GM12878 (cell line): Measurements from ENCODE around the gene TMEM161A. TPM values are rescaled to one million over a fixed set of nuclear protein-coding genes. Genes with fewer than 3 reads are reported as not detected.

Experiments used
- ATAC-seq: fragments of 200-7000 bp; cut with Tn5 transposase; 3 replicates; pipeline ENCODE4 v1.9.1; 2020; ENCODE audit warnings: mild to moderate bottlenecking, moderate library complexity
- BruUV-seq: library from RNA; stranded (reverse); fragments of 400-500 nt; replicated peaks from 2 replicates; lab custom pipeline; 2021; lab: Mats Ljungman, UMichigan
- CTCF ChIA-PET: fragments of 300-600 bp; sonication (Branson Sonifier 250); formaldehyde crosslinking; extraction: SDS; loops from one replicate; lab custom pipeline; 2021; ENCODE audit warnings: inconsistent platforms; lab: Yijun Ruan, JAX
- POLR2A ChIA-PET: fragments of 350-600 bp; formaldehyde crosslinking; extraction: SDS; loops from one replicate; lab custom pipeline; 2021; ENCODE audit warnings: inconsistent platforms; lab: Charles Lee
- RAD21 ChIA-PET: fragments of 300-600 bp; sonication (Branson Sonifier 250); formaldehyde crosslinking; loops from one replicate; lab custom pipeline; 2023; ENCODE audit warnings: antibody characterized with exemption; ENCODE audit not compliant: unreplicated experiment; lab: Charles Lee
- SMC1A ChIA-PET: fragments of 300-600 bp; sonication (Branson Sonifier 250); formaldehyde crosslinking; loops from one replicate; lab custom pipeline; 2023; ENCODE audit not compliant: unreplicated experiment, uncharacterized antibody; lab: Charles Lee
- DNase-seq: peaks from one replicate; pipeline ENCODE4 v3.0.0-alpha.2; 2011; ENCODE audit warnings: low read depth, low spot score
- FAIRE-seq: peaks from 3 replicates; lab custom pipeline; 2011; peaks lifted over from hg19 to GRCh38; lab: Jason Lieb, UNC
- H2AFZ ChIP-seq: 2 replicates; pipeline ENCODE4 v1.6.0; 2011; ENCODE audit warnings: low read depth, low read length, control low read depth; ENCODE audit not compliant: control insufficient read depth
- H3K27ac ChIP-seq: 2 replicates; pipeline ENCODE4 v1.5.1; 2011; ENCODE audit warnings: control low read depth; ENCODE audit not compliant: control insufficient read depth, insufficient read depth
- H3K27me3 ChIP-seq, 2 experiments: replicated peaks in 1 of 2; 2 replicates each; pipeline versions ENCODE4 v1.6.0 to v1.6.1; 2011; ENCODE audit warnings: low read length in 1 of 2; ENCODE audit not compliant: control insufficient read depth in 2 of 2, insufficient read depth in 2 of 2
- H3K36me3 ChIP-seq, 2 experiments: 2 replicates each; pipeline ENCODE4 v1.5.1; 2011; ENCODE audit warnings: low read length in 1 of 2; ENCODE audit not compliant: control insufficient read depth in 2 of 2, insufficient read depth in 2 of 2
- H3K4me1 ChIP-seq: 2 replicates; pipeline ENCODE4 v1.6.1; 2011; ENCODE audit warnings: mild to moderate bottlenecking, low read length, moderate library complexity, mixed read lengths; ENCODE audit not compliant: control insufficient read depth, insufficient read depth
- H3K4me2 ChIP-seq: 2 replicates; pipeline ENCODE4 v1.6.0; 2011; ENCODE audit warnings: control low read depth; ENCODE audit not compliant: control insufficient read depth, insufficient read depth
- H3K4me3 ChIP-seq: fragments of 200-600 bp; sonication (generic); 2 replicates; pipeline ENCODE4 v1.5.1; 2016
- H3K79me2 ChIP-seq: 2 replicates; pipeline ENCODE4 v1.6.0; 2011; ENCODE audit warnings: low read length; ENCODE audit not compliant: control insufficient read depth, insufficient read depth
- H3K9ac ChIP-seq: 2 replicates; pipeline ENCODE4 v1.8.0; 2011; ENCODE audit warnings: low read length, control low read depth, mixed read lengths; ENCODE audit not compliant: control insufficient read depth, insufficient read depth
- H3K9me3 ChIP-seq: replicated peaks from 3 replicates; pipeline ENCODE4 v1.5.1; 2011; ENCODE audit warnings: mild to moderate bottlenecking, low read length; ENCODE audit not compliant: control insufficient read depth, insufficient read depth
- H4K20me1 ChIP-seq: 2 replicates; pipeline ENCODE4 v1.6.0; 2011; ENCODE audit not compliant: control insufficient read depth, insufficient read depth
- ATF7 ChIP-seq: fragments of 450-650 bp; IDR thresholded peaks from 2 replicates; pipeline ENCODE4 v1.6.1; 2016; ENCODE audit warnings: low read depth, mild to moderate bottlenecking
- BCL11A ChIP-seq: IDR thresholded peaks from 2 replicates; pipeline ENCODE4 v1.6.1; 2011; ENCODE audit warnings: low read depth, low read length
- CBX5 ChIP-seq: sonication (generic); IDR thresholded peaks from 2 replicates; pipeline ENCODE4 v1.6.1; 2016; ENCODE audit warnings: low read depth, moderate library complexity, mild to moderate bottlenecking, inconsistent platforms
- CHD4 ChIP-seq: fragments of 200-600 bp; sonication (generic); IDR thresholded peaks from 2 replicates; pipeline ENCODE4 v1.6.1; 2016; ENCODE audit warnings: mild to moderate bottlenecking
- CREM ChIP-seq: IDR thresholded peaks from 2 replicates; pipeline ENCODE4 v1.6.1; 2014; ENCODE audit warnings: antibody characterized with exemption, low read depth
- EED ChIP-seq: sonication (generic); IDR thresholded peaks from 2 replicates; pipeline ENCODE4 v1.6.1; 2016; ENCODE audit warnings: antibody characterized with exemption, low read depth
- EGR1 ChIP-seq, 2 experiments: IDR thresholded peaks; 1 replicate in 1 of 2; 2 replicates in 1 of 2; pipeline ENCODE4 v1.6.1; 2011 to 2012; ENCODE audit warnings: low read depth in 2 of 2, low read length in 2 of 2, borderline replicate concordance in 1 of 2, mild to moderate bottlenecking in 1 of 2, moderate library complexity in 1 of 2
- FOXK2 ChIP-seq: fragments of 450-650 bp; IDR thresholded peaks from 2 replicates; pipeline ENCODE4 v1.6.1; 2017; ENCODE audit warnings: mild to moderate bottlenecking, moderate library complexity
- FOXM1 ChIP-seq: IDR thresholded peaks from 2 replicates; pipeline ENCODE4 v1.6.1; 2012; ENCODE audit warnings: low read depth, mild to moderate bottlenecking, inconsistent platforms, low read length, moderate library complexity
- HDGF ChIP-seq: fragments of 450-650 bp; IDR thresholded peaks from 2 replicates; pipeline ENCODE4 v1.6.1; 2016; ENCODE audit warnings: antibody characterized with exemption
- MEF2A ChIP-seq: IDR thresholded peaks from 2 replicates; pipeline ENCODE4 v1.6.1; 2011; ENCODE audit warnings: low read depth, mild to moderate bottlenecking, low read length, moderate library complexity; ENCODE audit not compliant: insufficient read depth
- MYC ChIP-seq: IDR thresholded peaks from 2 replicates; pipeline ENCODE4 v1.6.1; 2011; ENCODE audit warnings: mild to moderate bottlenecking, low read length, moderate library complexity, inconsistent platforms; ENCODE audit not compliant: insufficient read depth, insufficient replicate concordance, insufficient read length, severe bottlenecking
- NRF1 ChIP-seq: conservative IDR thresholded peaks from 2 replicates; pipeline ENCODE4 v1.6.1; 2011; ENCODE audit warnings: mild to moderate bottlenecking, low read depth, low read length, improper control_type of control experiment
- PAX5 ChIP-seq: IDR thresholded peaks from 2 replicates; pipeline ENCODE4 v1.6.1; 2011; ENCODE audit warnings: low read depth, low read length, borderline replicate concordance
- PML ChIP-seq: IDR thresholded peaks from 2 replicates; pipeline ENCODE4 v1.6.1; 2012; ENCODE audit warnings: low read length, inconsistent platforms
- RELB ChIP-seq: fragments of 450-650 bp; IDR thresholded peaks from 2 replicates; pipeline ENCODE4 v1.6.1; 2017; ENCODE audit warnings: low read depth, mild to moderate bottlenecking, moderate library complexity
- TAF1 ChIP-seq: IDR thresholded peaks from 2 replicates; pipeline ENCODE4 v1.6.1; 2011; ENCODE audit warnings: mild to moderate bottlenecking, low read depth, low read length, borderline replicate concordance
- TCF7 ChIP-seq: IDR thresholded peaks from 2 replicates; pipeline ENCODE4 v1.6.1; 2014; ENCODE audit warnings: antibody characterized with exemption, borderline replicate concordance
- WGBS: methylation state at CpG from one replicate; pipeline ENCODE4 v1.1.6; 2016; ENCODE audit warnings: low lambda C conversion rate; ENCODE audit not compliant: insufficient replicate concordance, insufficient coverage; ENCODE audit errors: missing lambda C conversion rate; 5-methylcytosine and 5-hydroxymethylcytosine counted together
- in situ Hi-C: fragments of 300-500 bp; cut with MboI; formaldehyde crosslinking; loops from 9 replicates; pipeline ENCODE4 v1.14.3; 2018; ENCODE audit warnings: mixed read lengths
- intact Hi-C: fragments of 100-400 bp; cut with micrococcal nuclease; formaldehyde crosslinking; loops from one replicate; pipeline ENCODE4 v1.14.2; 2022; ENCODE audit not compliant: unreplicated experiment
- polyA plus RNA-seq, 11 experiments: library from polyadenylated mRNA; depleted of rRNA in 4 of 11; unstranded in 6 of 11; stranded (reverse) in 5 of 11; fragments of >200 nt; fragmentation: Nextera tagmentation in 4 of 11; fragmentation: Illumina TruSeq in 1 of 11; extraction: Ambion mirVana in 4 of 11; extraction: Trizol in 1 of 11; gene quantifications; 1 replicate in 1 of 11; 2 replicates in 10 of 11; pipeline versions ENCODE4 v1.2.1 to v1.2.3, GENCODE V29; 2011 to 2016; ENCODE audit warnings: inconsistent platforms in 2 of 11, missing spikeins in 2 of 11, low read depth in 1 of 11
- total RNA-seq, 4 experiments: library from RNA; depleted of rRNA in 3 of 4; stranded (reverse); fragments of >200 nt in 3 of 4; fragmentation: Illumina TruSeq in 1 of 4; extraction: Trizol in 1 of 4; gene quantifications; 2 replicates each; pipeline versions ENCODE4 v1.2.1 to v1.2.3, GENCODE V29; 2013 to 2021

Gene TMEM161A
- total and polyA plus RNA-seq, 10 of the 15 experiments (the other 5 are each of a cell fraction or from before 2014, with no cell fraction given) = 1.1 to 37.1 (median 19.0) TPM

GRCh38 chr19:19146865-19147264 is 8.6 kb upstream of the TMEM161A start:
- Histone ChIP-seq H3K4me2 (no peak overlapping the region), H3K79me2 (no peaks in the 10 kb centered on the region), H3K4me1 (peaks cover 10% of the 10 kb centered on the region), H3K27ac (no peak overlapping the region), H3K4me3 (no peak overlapping the region), H3K9ac (no peak overlapping the region), H3K27me3 (no peaks in the 10 kb centered on the region), H4K20me1 (no peaks in the 10 kb centered on the region), H3K36me3 (peaks cover 6 to 8% of the 10 kb centered on the region in 2 experiments; a peak in 3 of 4 replicates), H3K9me3 (no peaks in the 10 kb centered on the region), H2AFZ (no peak overlapping the region)
- ATAC-seq = no peak
- no TSS peak for BruUV-seq
- no peak for FAIRE-seq
- 94% methylated on average over 7 of the region's 7 CpGs for WGBS
- in situ Hi-C loops (loop anchor here (10.0 kb wide), 1 partner anchor 348 kb away; no protein-coding TSS in a partner anchor), intact Hi-C loops (loop anchor here (1.0 kb wide), 2 partner anchors 28 to 343 kb away; no protein-coding TSS in a partner anchor)
- ChIA-PET SMC1A (interaction anchor here (0.6 to 5.4 kb wide), 6 partner anchors 9 to 43 kb away, joined by 3 to 114 read pairs (median 11); partner anchors contain the start of gene MEF2B), CTCF (interaction anchor here (1.0 to 6.3 kb wide), 8 partner anchors 12 to 214 kb away, joined by 3 to 207 read pairs (median 6); partner anchors contain the start of gene MEF2B), POLR2A (interaction anchor here (1.2 to 1.6 kb wide), 2 partner anchors 14 to 27 kb away, joined by 5 to 6 read pairs; no protein-coding TSS in a partner anchor), RAD21 (interaction anchor here (1.4 to 17.5 kb wide), 3 partner anchors 9 to 26 kb away, joined by 6 to 394 read pairs (median 6); partner anchors contain the start of gene MEF2B)
- DNase-seq = no peak
- TF ChIP-seq ATF7 = no peak
- TF ChIP-seq CBX5 = no peak
- no peak for TF ChIP-seq BCL11A
- no peak for TF ChIP-seq EED
- no peak for TF ChIP-seq FOXK2
- no peak for TF ChIP-seq CHD4
- TF ChIP-seq PAX5 = no peak
- TF ChIP-seq MYC = no peak
- TF ChIP-seq PML = no peak
- no peak for TF ChIP-seq MEF2A
- no peak for TF ChIP-seq FOXM1
- no peak for TF ChIP-seq NRF1
- TF ChIP-seq TCF7 = no peak
- no peak for TF ChIP-seq EGR1 (IDR thresholded peaks at IDR 0.05; ENCODE audit: borderline replicate concordance in 1 of 2, low read depth in 2 of 2, low read length in 2 of 2)
- no peak for TF ChIP-seq HDGF
- TF ChIP-seq TAF1 = no peak
- TF ChIP-seq CREM = no peak
- no peak for TF ChIP-seq RELB
